BLaER1 treated with 17β-estradiol and CSF1 and Interleukin-3, amounts not matched to agents 10 nM and 100 nM (cell line): Measurements from ENCODE around the gene CDH4.
A peak's percentile ranks its signal among the peaks of the same experiment; 100 is the strongest.

ENCODE experiments used
- H3K27ac ChIP-seq, 11 experiments: shearing (Covaris generic); formaldehyde crosslinking; 2 replicates each; pipeline ENCODE4 v1.8.1; 2022
- H3K27me3 ChIP-seq, 11 experiments: shearing (Covaris generic); formaldehyde crosslinking; 2 replicates each; pipeline ENCODE4 v1.8.1; 2022
- H3K36me3 ChIP-seq, 11 experiments: shearing (Covaris generic); formaldehyde crosslinking; 2 replicates each; pipeline ENCODE4 v1.8.1; 2022
- H3K4me1 ChIP-seq, 10 experiments: shearing (Covaris generic); formaldehyde crosslinking; 2 replicates each; pipeline ENCODE4 v1.8.1; 2022
- H3K4me2 ChIP-seq, 11 experiments: shearing (Covaris generic); formaldehyde crosslinking; 2 replicates each; pipeline ENCODE4 v1.8.1; 2022
- H3K4me3 ChIP-seq, 10 experiments: shearing (Covaris generic); formaldehyde crosslinking; 2 replicates each; pipeline ENCODE4 v1.8.1; 2022
- H3K9ac ChIP-seq, 11 experiments: shearing (Covaris generic); formaldehyde crosslinking; 2 replicates each; pipeline ENCODE4 v1.8.1; 2022
- H3K9me3 ChIP-seq, 11 experiments: shearing (Covaris generic); formaldehyde crosslinking; replicated peaks in 1 of 11; 2 replicates each; pipeline ENCODE4 v1.8.1; 2022
- H4K20me1 ChIP-seq, 11 experiments: shearing (Covaris generic); formaldehyde crosslinking; 2 replicates each; pipeline ENCODE4 v1.8.1; 2022
- Cebpa-rat ChIP-seq, 11 experiments: shearing (Covaris generic); IDR thresholded peaks; 2 replicates each; pipeline ENCODE4 v1.8.1; 2022

The CDH4 gene

GRCh38 chr20:61570646-61571195 is 318.7 kb downstream of the CDH4 start:
- Histone ChIP-seq H3K27me3 (no peaks in the 10 kb centered on the region), H3K4me1 (peaks cover 0 to 15% (median 10%) of the 10 kb centered on the region in 10 experiments; a peak in 12 of 20 replicates), H3K4me2 (peak overlapping the region in 5 of 11 experiments; percentile 11 to 73 (median 60); a peak in 9 of 22 replicates), H3K9me3 (no peaks in the 10 kb centered on the region; a peak in 1 of 22 replicates), H3K27ac (no peak overlapping the region), H3K9ac (no peak overlapping the region), H3K36me3 (no peaks in the 10 kb centered on the region), H4K20me1 (no peaks in the 10 kb centered on the region), H3K4me3 (no peak overlapping the region)
- no peak for TF ChIP-seq Cebpa-rat (IDR thresholded peaks at IDR 0.05)

GRCh38 chr20:61571221-61571620 is 319.2 kb downstream of the CDH4 start:
- Histone ChIP-seq H3K9ac (no peak overlapping the region), H3K27me3 (no peaks in the 10 kb centered on the region)

GRCh38 chr20:61571916-61572711 is 320.1 kb downstream of the CDH4 start:
- Histone ChIP-seq H3K27ac (no peak overlapping the region), H3K4me3 (no peak overlapping the region), H3K36me3 (no peaks in the 10 kb centered on the region), H3K9me3 (peaks cover 0 to 8% (median 0%) of the 10 kb centered on the region in 11 experiments; a peak in 1 of 22 replicates), H3K4me2 (no peak overlapping the region), H3K9ac (no peak overlapping the region), H4K20me1 (no peaks in the 10 kb centered on the region), H3K27me3 (no peaks in the 10 kb centered on the region), H3K4me1 (peaks cover 0 to 15% (median 10%) of the 10 kb centered on the region in 10 experiments; a peak in 12 of 20 replicates)
- TF ChIP-seq Cebpa-rat (IDR thresholded peaks at IDR 0.05) = no peak

More at GRCh38 chr20:61571221-61571620, 319.2 kb downstream of the CDH4 start:
- TF ChIP-seq Cebpa-rat (IDR thresholded peaks at IDR 0.05) = no peak
- peaks cover 0 to 5% (median 0%) of the 10 kb centered on the region in 11 experiments; a peak in 1 of 22 replicates for H3K9me3 ChIP-seq
- no peak overlapping the region for H3K27ac ChIP-seq
- H3K36me3 ChIP-seq = no peaks in the 10 kb centered on the region
- H3K4me3 ChIP-seq = no peak overlapping the region
- H3K4me2 ChIP-seq = no peak overlapping the region
- no peaks in the 10 kb centered on the region for H4K20me1 ChIP-seq
- peaks cover 0 to 15% (median 10%) of the 10 kb centered on the region in 10 experiments; a peak in 12 of 20 replicates for H3K4me1 ChIP-seq

- no peak overlapping the region for H3K9ac ChIP-seq
- no peaks in the 10 kb centered on the region for H3K27me3 ChIP-seq
- no peaks in the 10 kb centered on the region for H3K36me3 ChIP-seq
- H3K27ac ChIP-seq = no peak overlapping the region
- peaks cover 0 to 8% (median 0%) of the 10 kb centered on the region in 11 experiments; a peak in 1 of 22 replicates for H3K9me3 ChIP-seq
- peaks cover 0 to 15% (median 10%) of the 10 kb centered on the region in 10 experiments; a peak in 12 of 20 replicates for H3K4me1 ChIP-seq
- H3K4me3 ChIP-seq = no peak overlapping the region
- H3K4me2 ChIP-seq = no peak overlapping the region
- no peak for TF ChIP-seq Cebpa-rat (IDR thresholded peaks at IDR 0.05)
- no peaks in the 10 kb centered on the region for H4K20me1 ChIP-seq
These were observed 320.7 kb downstream of the CDH4 start for GRCh38 chr20:61572789-61573188.

- no peak overlapping the region for H3K9ac ChIP-seq
- TF ChIP-seq Cebpa-rat (IDR thresholded peaks at IDR 0.05) = no peak
- H3K4me2 ChIP-seq = no peak overlapping the region
- H3K36me3 ChIP-seq = no peaks in the 10 kb centered on the region
- no peak overlapping the region for H3K4me3 ChIP-seq
- H3K27ac ChIP-seq = no peak overlapping the region
- peaks cover 0 to 15% (median 10%) of the 10 kb centered on the region in 10 experiments; a peak in 12 of 20 replicates for H3K4me1 ChIP-seq
- H4K20me1 ChIP-seq = no peaks in the 10 kb centered on the region
- peaks cover 0 to 8% (median 0%) of the 10 kb centered on the region in 11 experiments; a peak in 1 of 22 replicates for H3K9me3 ChIP-seq
- H3K27me3 ChIP-seq = no peaks in the 10 kb centered on the region
These were observed 321.6 kb downstream of the CDH4 start for GRCh38 chr20:61573415-61574305.

GRCh38 chr20:61575151-61575937 is 323.3 kb downstream of the CDH4 start:
- Histone ChIP-seq H3K4me2 (no peak overlapping the region), H3K4me1 (peaks cover 0 to 4% (median 2%) of the 10 kb centered on the region in 10 experiments; a peak in 12 of 20 replicates), H3K9ac (no peak overlapping the region), H3K27ac (no peak overlapping the region), H3K36me3 (no peaks in the 10 kb centered on the region), H3K4me3 (no peak overlapping the region), H4K20me1 (no peaks in the 10 kb centered on the region), H3K27me3 (no peaks in the 10 kb centered on the region), H3K9me3 (0 out of 22 replicates have a peak, but pooled peaks cover 0 to 8% (median 0%) of the 10 kb centered on the region in 11 experiments)
- no peak for TF ChIP-seq Cebpa-rat (IDR thresholded peaks at IDR 0.05)

- no peaks in the 10 kb centered on the region for H3K27me3 ChIP-seq
- no peaks in the 10 kb centered on the region for H3K36me3 ChIP-seq
- H4K20me1 ChIP-seq = no peaks in the 10 kb centered on the region
- H3K9me3 ChIP-seq = 0 out of 22 replicates have a peak, but pooled peaks cover 0 to 8% (median 0%) of the 10 kb centered on the region in 11 experiments
- no peak overlapping the region for H3K9ac ChIP-seq
- no peak overlapping the region for H3K4me3 ChIP-seq
- H3K27ac ChIP-seq = no peak overlapping the region
- no peak overlapping the region for H3K4me2 ChIP-seq
- no peak for TF ChIP-seq Cebpa-rat (IDR thresholded peaks at IDR 0.05)
- peaks cover 0 to 4% (median 0%) of the 10 kb centered on the region in 10 experiments; a peak in 1 of 20 replicates for H3K4me1 ChIP-seq
These were observed 324.3 kb downstream of the CDH4 start for GRCh38 chr20:61576372-61576771.

- H3K27me3 ChIP-seq = no peaks in the 10 kb centered on the region
- H3K4me2 ChIP-seq = no peak overlapping the region
- H3K9me3 ChIP-seq = 0 out of 22 replicates have a peak, but pooled peaks cover 0 to 8% (median 0%) of the 10 kb centered on the region in 11 experiments
- no peak overlapping the region for H3K4me3 ChIP-seq
- no peaks in the 10 kb centered on the region for H4K20me1 ChIP-seq
- H3K9ac ChIP-seq = no peak overlapping the region
- TF ChIP-seq Cebpa-rat (IDR thresholded peaks at IDR 0.05) = no peak
- H3K36me3 ChIP-seq = no peaks in the 10 kb centered on the region
- H3K27ac ChIP-seq = no peak overlapping the region
- peaks cover 0 to 4% (median 0%) of the 10 kb centered on the region in 10 experiments; a peak in 1 of 20 replicates for H3K4me1 ChIP-seq
These were observed 325.0 kb downstream of the CDH4 start for GRCh38 chr20:61577065-61577464.
